HUES48 (cell line): ENCODE results near the gene VTI1A.
"Not testable (repeated sequence)": the region's sequence is repeated elsewhere in the genome, so short reads cannot be mapped to it uniquely, and the experiment has no call there.

Source experiments
- H3K27ac ChIP-seq: one replicate; pipeline ENCODE4 v1.7.0; 2013; ENCODE audit warnings: low read depth, low read length, inconsistent platforms
- H3K27me3 ChIP-seq: 2 replicates; pipeline ENCODE4 v1.6.1; 2013; ENCODE audit warnings: mild to moderate bottlenecking, low read length; ENCODE audit not compliant: control insufficient read depth, insufficient read depth
- H3K36me3 ChIP-seq: 2 replicates; pipeline ENCODE4 v1.6.1; 2013; ENCODE audit warnings: low read length; ENCODE audit not compliant: control insufficient read depth, insufficient read depth
- H3K4me1 ChIP-seq: 2 replicates; pipeline ENCODE4 v1.6.1; 2013; ENCODE audit warnings: mild to moderate bottlenecking, low read length; ENCODE audit not compliant: control insufficient read depth, insufficient read depth
- H3K4me3 ChIP-seq: 2 replicates; pipeline ENCODE4 v1.5.1; 2013; ENCODE audit warnings: mild to moderate bottlenecking, low read depth, low read length
- H3K9ac ChIP-seq: 2 replicates; pipeline ENCODE4 v1.6.1; 2013; ENCODE audit warnings: mild to moderate bottlenecking, low read depth, low read length, moderate library complexity
- H3K9me3 ChIP-seq: 2 replicates; pipeline ENCODE4 v1.6.1; 2013; ENCODE audit warnings: low read length; ENCODE audit not compliant: control insufficient read depth, insufficient read depth

VTI1A gene

DNA sequence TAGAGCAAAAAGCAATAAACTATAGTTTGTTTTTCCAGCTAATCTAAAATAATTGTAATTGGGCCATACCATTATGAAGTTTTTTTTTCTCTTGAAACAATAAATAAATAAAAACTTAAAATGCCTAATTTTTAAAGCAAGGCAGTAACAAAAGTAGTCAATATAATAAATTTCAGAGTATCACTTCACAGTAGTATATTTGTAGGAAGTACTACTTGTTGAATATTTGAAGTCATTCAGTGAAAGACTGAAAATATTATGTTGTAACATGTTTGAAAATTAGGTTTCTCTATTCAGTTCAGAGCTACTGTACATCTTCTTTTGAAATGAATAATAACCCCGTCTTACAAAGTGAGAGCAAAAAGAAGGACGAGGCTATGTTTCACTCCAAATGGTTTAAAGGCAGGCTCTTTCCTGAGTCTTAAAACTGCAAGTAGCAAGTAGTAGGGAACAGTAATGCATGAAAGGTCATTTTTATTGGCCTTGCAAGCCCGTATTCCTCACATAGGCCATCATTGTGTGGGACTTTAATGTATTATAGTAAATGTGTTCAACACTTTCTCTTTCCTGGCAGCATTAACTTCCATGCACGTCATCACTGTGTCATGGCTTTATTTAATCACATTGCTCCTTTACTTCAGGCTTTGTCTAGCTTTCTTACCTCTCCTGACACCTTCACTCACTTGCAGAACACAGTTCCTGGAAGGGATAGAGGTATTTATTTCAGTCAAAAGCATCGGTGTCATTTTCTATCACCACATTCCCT lies 141.4 kb downstream of the VTI1A start:
- Histone ChIP-seq H3K36me3 (no peaks in the 10 kb centered on the region), H3K9ac (no peak overlapping the region), H3K27me3 (no peaks in the 10 kb centered on the region), H3K27ac (no peak overlapping the region), H3K9me3 (no peaks in the 10 kb centered on the region), H3K4me3 (no peak overlapping the region), H3K4me1 (peaks cover 46% of the 10 kb centered on the region)

DNA sequence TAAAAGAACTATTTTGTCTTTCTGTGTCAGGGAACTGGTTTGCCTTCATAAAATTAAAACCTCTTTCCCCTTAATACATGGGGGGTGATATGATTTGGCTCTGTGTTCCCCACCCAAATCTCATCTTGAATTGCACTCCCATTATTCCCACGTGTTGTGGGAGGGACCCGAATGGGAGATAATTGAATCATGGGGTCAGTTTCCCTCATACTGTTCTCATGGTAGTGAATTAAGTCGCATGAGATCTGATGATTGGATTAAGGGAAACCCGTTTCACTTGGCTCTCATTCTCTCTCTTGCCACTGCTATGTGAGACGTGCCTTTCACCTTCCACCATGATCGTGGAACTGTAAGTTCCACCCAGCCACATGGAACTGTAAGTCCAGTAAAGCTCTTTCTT lies 142.1 kb downstream of the VTI1A start:
- Histone ChIP-seq H3K27me3 (no peaks in the 10 kb centered on the region), H3K9ac (no peak overlapping the region), H3K36me3 (no peaks in the 10 kb centered on the region), H3K4me1 (peaks cover 40% of the 10 kb centered on the region), H3K9me3 (no peaks in the 10 kb centered on the region), H3K4me3 (no peak overlapping the region), H3K27ac (no peak overlapping the region)

DNA sequence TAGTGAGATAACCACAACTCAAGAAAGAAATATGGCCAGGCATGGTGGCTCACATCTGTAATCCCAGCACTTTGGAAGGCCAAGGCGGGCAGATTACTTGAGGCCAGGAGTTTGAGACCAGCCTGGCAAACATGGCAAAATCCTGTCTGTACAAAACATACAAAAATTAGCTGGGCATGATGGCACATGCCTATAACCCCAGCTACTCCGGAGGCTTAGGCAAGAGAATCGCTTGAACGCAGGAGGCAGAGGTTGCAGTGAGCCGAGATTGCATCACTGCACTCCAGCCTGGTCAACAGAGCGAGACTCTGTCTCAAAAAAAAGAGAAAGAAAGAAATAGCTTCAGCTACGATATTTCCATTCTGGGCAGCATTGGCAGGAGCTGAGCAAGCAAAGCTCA lies 143.8 kb downstream of the VTI1A start:
- not testable (repeated sequence) for H3K27ac ChIP-seq, H3K9ac ChIP-seq, H3K4me3 ChIP-seq, H3K27me3 ChIP-seq, H3K36me3 ChIP-seq, H3K9me3 ChIP-seq
- H3K4me1 ChIP-seq, result peaks cover 34% of the 10 kb centered on the region

DNA sequence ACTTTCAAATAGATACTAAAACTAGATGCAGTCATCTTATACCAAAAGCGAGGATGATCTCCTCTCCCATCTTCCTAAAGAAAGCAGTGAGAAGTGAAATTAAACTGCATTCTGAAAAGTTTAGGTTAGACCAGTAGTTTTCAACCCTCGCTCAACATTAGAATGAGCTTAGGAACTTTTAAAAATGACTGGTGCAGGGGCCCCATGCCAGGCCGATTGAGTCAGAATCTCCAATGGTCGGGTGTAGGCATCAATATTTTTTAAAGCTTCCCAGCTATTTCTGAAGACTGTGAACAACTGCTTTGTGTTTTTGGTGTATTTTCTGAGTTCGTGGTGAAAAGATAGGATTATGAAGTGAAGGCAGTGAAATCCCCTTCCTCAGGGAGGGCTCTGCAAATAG lies 146.0 kb downstream of the VTI1A start:
- no peak overlapping the region for H3K9ac ChIP-seq
- H3K27ac ChIP-seq, result no peak overlapping the region
- H3K36me3 ChIP-seq, result no peaks in the 10 kb centered on the region
- peaks cover 15% of the 10 kb centered on the region; the same call in 1 of the 2 replicates for H3K4me1 ChIP-seq
- no peak overlapping the region for H3K4me3 ChIP-seq
- H3K27me3 ChIP-seq, result no peaks in the 10 kb centered on the region
- H3K9me3 ChIP-seq, result no peaks in the 10 kb centered on the region

DNA sequence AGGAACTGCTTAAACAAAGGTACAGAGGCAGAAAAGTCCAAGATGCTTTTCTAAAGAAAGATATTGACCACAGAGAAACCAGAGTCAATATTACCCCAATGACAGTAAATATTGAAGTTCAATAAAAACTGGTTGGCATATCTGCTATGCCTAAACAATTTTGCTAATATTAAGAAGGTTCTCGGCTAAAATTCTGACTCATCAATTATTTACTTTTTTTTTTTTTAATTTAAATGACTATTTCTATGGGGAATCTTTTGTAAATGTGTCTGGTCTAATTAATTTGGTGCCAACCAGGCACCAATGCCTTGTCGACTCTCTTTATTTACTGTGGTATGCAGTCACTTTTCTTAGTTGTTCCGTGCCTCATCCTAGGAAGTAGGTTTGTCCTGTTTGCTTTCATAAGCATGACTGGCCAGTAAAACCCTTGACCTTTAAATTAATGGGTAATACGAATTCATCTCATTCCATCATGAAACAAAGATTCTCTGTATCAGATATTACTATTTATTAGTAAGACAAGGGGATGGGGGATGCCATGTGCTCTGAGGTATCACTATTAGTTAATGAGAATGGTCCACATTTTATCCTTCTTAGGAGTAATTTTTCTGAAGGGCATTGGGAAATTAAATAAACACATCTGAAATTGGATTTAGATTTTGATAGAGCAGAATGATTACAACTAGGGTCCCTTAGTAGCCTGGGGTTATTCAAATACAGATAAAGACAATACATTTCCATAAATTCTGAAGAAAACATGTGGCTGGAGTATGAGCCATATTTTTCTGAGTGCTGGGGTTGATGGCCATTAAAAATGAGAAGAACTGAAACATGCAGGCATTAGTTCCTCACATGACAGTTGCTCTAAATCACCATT lies 154.4 kb downstream of the VTI1A start:
- Histone ChIP-seq H3K27ac (no peak overlapping the region), H3K4me1 (no peaks in the 10 kb centered on the region), H3K9me3 (no peaks in the 10 kb centered on the region), H3K36me3 (no peaks in the 10 kb centered on the region), H3K9ac (no peak overlapping the region), H3K27me3 (no peaks in the 10 kb centered on the region), H3K4me3 (no peak overlapping the region)

DNA sequence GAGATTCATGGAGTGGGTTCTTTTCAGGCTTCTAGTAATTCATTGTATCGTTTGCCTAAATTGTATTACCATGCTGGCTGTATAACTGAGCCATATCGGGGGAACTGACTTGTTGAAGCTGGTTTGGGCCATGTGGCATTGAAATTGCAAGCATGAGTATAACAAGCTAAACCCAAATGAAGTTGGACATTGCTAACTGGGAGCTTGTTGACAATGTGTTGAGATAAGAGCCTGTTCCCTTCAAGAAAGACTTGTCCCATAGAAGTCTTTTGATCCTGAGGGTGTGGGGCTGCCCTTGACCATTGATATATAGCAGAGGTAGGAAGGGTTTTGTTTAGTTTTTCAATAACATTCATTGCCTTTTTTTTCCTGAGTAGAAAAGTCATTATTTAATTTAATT lies 156.0 kb downstream of the VTI1A start:
- H3K9ac ChIP-seq, result no peak overlapping the region
- no peaks in the 10 kb centered on the region for H3K36me3 ChIP-seq
- no peaks in the 10 kb centered on the region for H3K27me3 ChIP-seq
- no peak overlapping the region for H3K27ac ChIP-seq
- H3K9me3 ChIP-seq, result no peaks in the 10 kb centered on the region
- H3K4me3 ChIP-seq, result no peak overlapping the region
- no peaks in the 10 kb centered on the region for H3K4me1 ChIP-seq

DNA sequence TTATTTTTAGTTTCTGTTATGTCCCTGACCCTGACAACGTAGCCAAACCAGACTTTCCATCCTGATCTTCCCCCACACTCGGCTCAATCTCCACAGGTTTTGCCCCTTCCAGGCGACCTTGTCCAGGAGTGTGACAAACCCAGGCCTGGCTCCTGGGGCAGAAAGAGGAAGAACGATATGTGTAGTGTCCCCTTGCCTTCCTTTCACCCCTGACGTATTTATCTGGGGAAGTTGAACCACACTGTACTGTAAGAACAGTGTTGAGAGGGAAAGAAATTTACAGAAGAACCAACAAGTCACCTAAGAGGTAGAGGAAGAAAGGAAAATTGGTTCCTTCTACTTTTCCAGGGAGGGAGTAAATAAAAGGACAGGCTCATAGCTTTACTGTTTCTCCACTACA lies 158.0 kb downstream of the VTI1A start:
- H3K36me3 ChIP-seq, result no peaks in the 10 kb centered on the region

DNA sequence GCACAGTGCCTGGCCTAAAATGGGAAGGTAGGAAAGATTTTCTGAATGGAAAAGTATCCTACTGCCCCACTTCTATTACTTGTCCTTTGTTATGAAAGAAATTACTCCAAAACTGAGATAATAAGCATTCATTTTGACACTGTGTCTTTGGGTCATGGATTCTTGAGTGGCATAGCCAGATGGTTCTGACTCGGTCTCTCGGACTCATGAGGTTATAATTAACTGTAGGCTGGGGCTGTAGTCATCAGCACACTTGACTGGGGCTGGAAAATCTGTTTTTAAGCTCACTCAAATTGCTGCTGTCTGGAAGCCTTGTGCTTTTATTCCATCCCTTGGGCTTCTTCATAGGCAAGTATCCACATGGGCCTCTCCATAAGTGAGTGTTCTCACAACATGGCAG lies 160.5 kb downstream of the VTI1A start:
- H3K4me1 ChIP-seq, result no peaks in the 10 kb centered on the region
- H3K27me3 ChIP-seq, result no peaks in the 10 kb centered on the region
- no peak overlapping the region for H3K27ac ChIP-seq
- no peaks in the 10 kb centered on the region for H3K9me3 ChIP-seq
- no peak overlapping the region for H3K4me3 ChIP-seq
- no peak overlapping the region for H3K9ac ChIP-seq
- no peaks in the 10 kb centered on the region for H3K36me3 ChIP-seq

More for the DNA sequence above, 158.0 kb downstream of the VTI1A start:
- Histone ChIP-seq H3K9me3 (no peaks in the 10 kb centered on the region), H3K27ac (no peak overlapping the region), H3K9ac (no peak overlapping the region), H3K4me1 (no peaks in the 10 kb centered on the region), H3K4me3 (no peak overlapping the region), H3K27me3 (no peaks in the 10 kb centered on the region)

DNA sequence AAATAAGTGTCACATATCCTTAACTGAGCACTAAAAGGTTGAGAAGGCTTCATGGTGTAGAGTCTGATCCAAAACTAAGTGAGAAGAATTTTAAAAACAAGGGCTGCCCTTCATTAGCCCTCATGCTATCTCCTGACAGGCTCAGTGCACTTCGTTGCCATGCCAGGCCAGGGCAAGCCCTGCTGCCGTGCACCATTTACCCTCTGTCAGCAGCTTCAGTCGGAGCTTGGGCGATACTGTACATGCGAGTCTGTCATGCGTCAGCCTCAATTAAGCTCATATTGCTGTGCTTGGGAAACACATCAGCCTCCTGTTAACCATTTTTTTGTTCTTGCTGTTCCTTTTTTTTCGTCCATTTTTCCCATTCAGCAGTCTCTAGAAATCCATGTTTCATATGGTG lies 166.6 kb downstream of the VTI1A start:
- H3K27ac ChIP-seq, result no peak overlapping the region
- no peaks in the 10 kb centered on the region for H3K4me1 ChIP-seq
- no peaks in the 10 kb centered on the region for H3K36me3 ChIP-seq
- peaks cover 8% of the 10 kb centered on the region; the same call in 1 of the 2 replicates for H3K9me3 ChIP-seq
- H3K4me3 ChIP-seq, result no peak overlapping the region
- no peak overlapping the region for H3K9ac ChIP-seq
- no peaks in the 10 kb centered on the region for H3K27me3 ChIP-seq

DNA sequence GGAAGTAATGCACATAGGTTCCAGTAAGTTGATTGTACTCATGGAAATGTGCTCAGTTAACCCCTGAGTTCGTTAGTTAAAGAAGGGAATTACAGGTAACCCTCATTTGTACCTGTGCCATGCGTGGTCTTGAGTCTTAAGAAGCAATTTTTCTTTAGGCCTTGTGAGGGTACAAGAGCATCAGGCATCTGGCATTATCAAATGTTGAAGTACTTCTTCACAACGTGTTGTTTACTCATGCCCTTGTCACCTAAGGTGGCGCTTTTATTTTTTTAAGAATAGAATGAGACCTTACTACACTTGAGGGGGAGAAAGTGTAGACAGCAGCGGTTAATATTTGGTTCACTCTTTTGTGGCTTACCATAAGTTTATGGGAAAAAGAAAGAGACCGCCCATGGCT lies 167.1 kb downstream of the VTI1A start:
- H3K9ac ChIP-seq, result no peak overlapping the region
- no peaks in the 10 kb centered on the region for H3K36me3 ChIP-seq
- no peaks in the 10 kb centered on the region for H3K4me1 ChIP-seq
- H3K27ac ChIP-seq, result no peak overlapping the region
- peaks cover 8% of the 10 kb centered on the region; the same call in 1 of the 2 replicates for H3K9me3 ChIP-seq
- no peak overlapping the region for H3K4me3 ChIP-seq
- no peaks in the 10 kb centered on the region for H3K27me3 ChIP-seq

DNA sequence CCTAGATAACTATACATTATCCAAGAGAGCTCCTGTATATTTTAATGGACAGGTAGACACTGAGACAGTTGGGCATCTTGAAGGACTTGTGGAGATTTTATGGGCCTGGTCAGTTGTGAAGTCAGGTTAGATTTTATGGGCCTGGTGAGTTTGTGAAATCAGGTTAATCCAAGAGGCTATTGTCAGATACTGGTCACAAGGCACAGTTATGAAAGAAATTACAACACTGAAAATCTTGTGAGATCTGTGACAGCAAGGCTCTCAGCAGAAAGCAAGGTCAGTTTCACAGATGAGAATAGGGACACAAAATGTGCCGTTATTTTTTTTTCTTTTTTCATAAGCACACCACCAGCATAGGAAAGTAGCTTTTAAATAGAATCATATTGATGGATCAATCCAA lies 167.6 kb downstream of the VTI1A start:
- H3K4me1 ChIP-seq, result no peaks in the 10 kb centered on the region
- H3K27ac ChIP-seq, result no peak overlapping the region
- H3K9ac ChIP-seq, result no peak overlapping the region
- no peaks in the 10 kb centered on the region for H3K27me3 ChIP-seq
- no peak overlapping the region for H3K4me3 ChIP-seq
- H3K9me3 ChIP-seq, result peaks cover 8% of the 10 kb centered on the region; the same call in 1 of the 2 replicates
- H3K36me3 ChIP-seq, result no peaks in the 10 kb centered on the region
